Epithelial cell of proximal tubule (primary cell): ENCODE data around the gene LHX1. TPM values are rescaled to one million over a fixed set of nuclear protein-coding genes. Genes with fewer than 3 reads are reported as not detected.

Source experiments
- DNase-seq: peaks from one replicate; pipeline ENCODE4 v3.0.0-alpha.2; 2011; ENCODE audit warnings: low read depth
- H3K4me3 ChIP-seq: 2 replicates; pipeline ENCODE4 v1.5.1; 2011; ENCODE audit warnings: low read depth, mild to moderate bottlenecking, low read length
- CTCF ChIP-seq: conservative IDR thresholded peaks from 2 replicates; pipeline ENCODE4 v1.5.1; 2012; ENCODE audit warnings: low read depth, mild to moderate bottlenecking, low read length
- total RNA-seq: library from RNA; depleted of rRNA; stranded (reverse); fragments of >200 nt; gene quantifications from 2 replicates; pipeline ENCODE4 v1.2.3, GENCODE V29; 2015

Gene LHX1
- total RNA-seq, 1 donor from 2014 or later: 43.1 TPM

- DNase-seq: no peak
- no peak for TF ChIP-seq CTCF
- H3K4me3 ChIP-seq: no peak overlapping the region
Observed at GRCh38 chr17:36894925-36895324, 42.4 kb upstream of the LHX1 start.

GRCh38 chr17:36899250-36900159 lies 37.8 kb upstream of the LHX1 start:
- no peak for DNase-seq
- no peak for TF ChIP-seq CTCF
- no peak overlapping the region for H3K4me3 ChIP-seq

- no peak overlapping the region for H3K4me3 ChIP-seq
- DNase-seq: no peak
- no peak for TF ChIP-seq CTCF
Observed at GRCh38 chr17:36900160-36900512, 37.1 kb upstream of the LHX1 start.

GRCh38 chr17:36901506-36901905 lies 35.8 kb upstream of the LHX1 start:
- no peak overlapping the region for H3K4me3 ChIP-seq
- peak; percentile 59 for DNase-seq
- no peak for TF ChIP-seq CTCF

- no peak for DNase-seq
- no peak for TF ChIP-seq CTCF
- H3K4me3 ChIP-seq: no peak overlapping the region
Observed at GRCh38 chr17:36907407-36907806, 29.9 kb upstream of the LHX1 start.

- no peak for TF ChIP-seq CTCF
- H3K4me3 ChIP-seq: no peak overlapping the region
- no peak for DNase-seq
Observed at GRCh38 chr17:36910513-36910912, 26.8 kb upstream of the LHX1 start.

- no peak for DNase-seq
- no peak overlapping the region for H3K4me3 ChIP-seq
- TF ChIP-seq CTCF: no peak
Observed at GRCh38 chr17:36911001-36911400, 26.3 kb upstream of the LHX1 start.
